SK-N-SH treated with all-trans-retinoic acid at 6 μM for 48 hours (cell line): ENCODE results near the gene TCN1.

ENCODE experiments used
- CSDC2 ChIP-seq: fragments of 250-450 bp; sonication (Bioruptor Pico); IDR thresholded peaks from 2 replicates; pipeline ENCODE4 v1.5.0; 2020; ENCODE audit warnings: mild to moderate bottlenecking, moderate library complexity
- GLIS3 ChIP-seq: fragments of 250-450 bp; sonication (Bioruptor Pico); IDR thresholded peaks from 2 replicates; pipeline ENCODE4 v1.5.0; 2020; ENCODE audit warnings: mild to moderate bottlenecking, moderate library complexity
- OSR1 ChIP-seq: fragments of 250-450 bp; sonication (Bioruptor Pico); IDR thresholded peaks from 2 replicates; pipeline ENCODE4 v1.8.0; 2022; ENCODE audit warnings: moderate library complexity, mild to moderate bottlenecking, inconsistent platforms
- ZNF565 ChIP-seq: fragments of 450-650 bp; formaldehyde crosslinking; conservative IDR thresholded peaks from 2 replicates; pipeline ENCODE4 v1.5.0; 2020; ENCODE audit warnings: low read depth, mild to moderate bottlenecking, moderate library complexity
- ZNF8 ChIP-seq: fragments of 450-650 bp; formaldehyde crosslinking; IDR thresholded peaks from 2 replicates; pipeline ENCODE4 v1.5.0; 2020; ENCODE audit warnings: mild to moderate bottlenecking, moderate library complexity
- TF ChIP-seq, protein P1 (sequence below): fragments of 250-450 bp; sonication (Bioruptor Pico); IDR thresholded peaks from 2 replicates; pipeline ENCODE4 v1.8.0; 2020; ENCODE audit warnings: mild to moderate bottlenecking, moderate library complexity, borderline replicate concordance
- TF ChIP-seq, protein P2 (sequence below): fragments of 250-450 bp; sonication (Bioruptor Pico); IDR thresholded peaks from 2 replicates; pipeline ENCODE4 v1.8.0; 2021; ENCODE audit warnings: low read depth, mild to moderate bottlenecking, moderate library complexity, borderline replicate concordance

DNA sequence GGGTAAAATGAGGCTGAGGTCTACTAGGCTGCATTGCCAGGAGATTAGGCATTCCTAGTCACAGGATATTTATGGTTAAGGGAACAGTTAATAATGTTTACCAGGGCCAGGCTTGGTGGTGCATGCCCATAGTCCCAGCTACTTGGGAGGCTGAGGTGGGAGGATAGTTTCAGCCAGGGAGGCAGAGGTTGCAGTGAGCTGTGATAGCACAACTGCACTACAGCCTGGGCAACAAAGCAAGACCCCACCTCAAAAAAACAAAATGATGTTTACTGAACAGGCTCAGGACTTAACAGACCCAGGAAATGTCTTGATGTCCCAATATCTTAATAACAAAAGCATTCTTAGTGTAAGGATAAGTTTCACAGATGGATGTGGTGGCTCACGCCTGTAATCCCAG lies 52.9 kb downstream of the TCN1 start:
- TF ChIP-seq ZNF565 (CRISPR knock-in tag) = no peak
- TF ChIP-seq GLIS3 (CRISPR knock-in tag) = no peak
- no peak for TF ChIP-seq ZNF8 (CRISPR knock-in tag)
- TF ChIP-seq OSR1 (CRISPR knock-in tag) = no peak
- TF ChIP-seq, protein P1, sequence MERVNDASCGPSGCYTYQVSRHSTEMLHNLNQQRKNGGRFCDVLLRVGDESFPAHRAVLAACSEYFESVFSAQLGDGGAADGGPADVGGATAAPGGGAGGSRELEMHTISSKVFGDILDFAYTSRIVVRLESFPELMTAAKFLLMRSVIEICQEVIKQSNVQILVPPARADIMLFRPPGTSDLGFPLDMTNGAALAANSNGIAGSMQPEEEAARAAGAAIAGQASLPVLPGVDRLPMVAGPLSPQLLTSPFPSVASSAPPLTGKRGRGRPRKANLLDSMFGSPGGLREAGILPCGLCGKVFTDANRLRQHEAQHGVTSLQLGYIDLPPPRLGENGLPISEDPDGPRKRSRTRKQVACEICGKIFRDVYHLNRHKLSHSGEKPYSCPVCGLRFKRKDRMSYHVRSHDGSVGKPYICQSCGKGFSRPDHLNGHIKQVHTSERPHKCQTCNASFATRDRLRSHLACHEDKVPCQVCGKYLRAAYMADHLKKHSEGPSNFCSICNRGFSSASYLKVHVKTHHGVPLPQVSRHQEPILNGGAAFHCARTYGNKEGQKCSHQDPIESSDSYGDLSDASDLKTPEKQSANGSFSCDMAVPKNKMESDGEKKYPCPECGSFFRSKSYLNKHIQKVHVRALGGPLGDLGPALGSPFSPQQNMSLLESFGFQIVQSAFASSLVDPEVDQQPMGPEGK (CRISPR knock-in tag) = no peak
- no peak for TF ChIP-seq CSDC2 (CRISPR knock-in tag)
- TF ChIP-seq, protein P2, sequence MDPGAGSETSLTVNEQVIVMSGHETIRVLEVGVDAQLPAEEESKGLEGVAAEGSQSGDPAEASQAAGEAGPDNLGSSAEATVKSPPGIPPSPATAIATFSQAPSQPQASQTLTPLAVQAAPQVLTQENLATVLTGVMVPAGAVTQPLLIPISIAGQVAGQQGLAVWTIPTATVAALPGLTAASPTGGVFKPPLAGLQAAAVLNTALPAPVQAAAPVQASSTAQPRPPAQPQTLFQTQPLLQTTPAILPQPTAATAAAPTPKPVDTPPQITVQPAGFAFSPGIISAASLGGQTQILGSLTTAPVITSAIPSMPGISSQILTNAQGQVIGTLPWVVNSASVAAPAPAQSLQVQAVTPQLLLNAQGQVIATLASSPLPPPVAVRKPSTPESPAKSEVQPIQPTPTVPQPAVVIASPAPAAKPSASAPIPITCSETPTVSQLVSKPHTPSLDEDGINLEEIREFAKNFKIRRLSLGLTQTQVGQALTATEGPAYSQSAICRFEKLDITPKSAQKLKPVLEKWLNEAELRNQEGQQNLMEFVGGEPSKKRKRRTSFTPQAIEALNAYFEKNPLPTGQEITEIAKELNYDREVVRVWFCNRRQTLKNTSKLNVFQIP (CRISPR knock-in tag) = no peak
